Retinal pigment epithelial cell (primary cell): ENCODE measurements around the gene INPP5K.

Experiments
- DNase-seq: peaks from one replicate; pipeline ENCODE4 v3.0.0-alpha.2; 2010; ENCODE audit warnings: low read depth
- H3K4me3 ChIP-seq: 2 replicates; pipeline ENCODE4 v1.5.1; 2011; ENCODE audit warnings: mild to moderate bottlenecking, low read length, control low read depth, moderate library complexity
- TF ChIP-seq, protein P1 (sequence below): conservative IDR thresholded peaks from 2 replicates; pipeline ENCODE4 v1.5.1; 2011; ENCODE audit warnings: low read depth, low read length, control low read depth, inconsistent platforms

INPP5K gene

DNA sequence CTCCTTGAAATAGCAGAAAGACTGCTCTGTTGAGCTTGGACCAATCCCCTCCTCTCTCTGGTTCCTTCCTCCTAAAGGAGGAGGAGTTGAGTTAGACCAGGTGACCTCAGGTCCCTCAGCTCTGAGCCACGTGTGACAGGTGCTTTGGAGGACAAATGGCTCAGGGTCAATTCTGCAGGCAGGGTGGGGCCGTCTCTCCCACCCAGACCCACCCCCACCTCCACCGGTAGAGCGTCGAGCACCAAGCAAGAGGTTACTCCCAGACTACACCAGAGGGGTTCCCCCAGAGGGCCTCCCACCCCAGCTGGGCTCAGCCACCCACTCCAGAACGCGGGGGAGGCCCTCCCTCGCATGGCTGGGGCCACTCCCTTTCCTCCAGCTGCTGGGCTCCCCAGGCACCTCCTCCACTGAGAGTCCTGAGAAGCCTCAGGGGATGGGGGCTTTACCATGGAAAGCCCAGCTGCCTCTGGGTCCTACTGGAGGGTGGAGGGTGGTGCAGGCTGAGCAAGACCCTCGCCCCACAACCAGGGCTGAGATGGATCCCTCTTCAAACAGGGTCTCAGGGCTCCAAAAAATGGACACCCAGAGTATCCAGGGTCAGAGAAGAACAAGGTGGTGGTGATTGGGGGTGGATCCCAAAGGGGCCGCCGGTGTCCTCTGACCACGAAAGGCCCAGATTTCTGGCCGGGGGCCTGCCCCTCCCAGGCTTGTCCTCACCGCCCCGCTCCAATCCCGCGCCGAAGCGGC is 31.6 kb downstream of the INPP5K start:
- no peak for DNase-seq
- TF ChIP-seq, protein P1, sequence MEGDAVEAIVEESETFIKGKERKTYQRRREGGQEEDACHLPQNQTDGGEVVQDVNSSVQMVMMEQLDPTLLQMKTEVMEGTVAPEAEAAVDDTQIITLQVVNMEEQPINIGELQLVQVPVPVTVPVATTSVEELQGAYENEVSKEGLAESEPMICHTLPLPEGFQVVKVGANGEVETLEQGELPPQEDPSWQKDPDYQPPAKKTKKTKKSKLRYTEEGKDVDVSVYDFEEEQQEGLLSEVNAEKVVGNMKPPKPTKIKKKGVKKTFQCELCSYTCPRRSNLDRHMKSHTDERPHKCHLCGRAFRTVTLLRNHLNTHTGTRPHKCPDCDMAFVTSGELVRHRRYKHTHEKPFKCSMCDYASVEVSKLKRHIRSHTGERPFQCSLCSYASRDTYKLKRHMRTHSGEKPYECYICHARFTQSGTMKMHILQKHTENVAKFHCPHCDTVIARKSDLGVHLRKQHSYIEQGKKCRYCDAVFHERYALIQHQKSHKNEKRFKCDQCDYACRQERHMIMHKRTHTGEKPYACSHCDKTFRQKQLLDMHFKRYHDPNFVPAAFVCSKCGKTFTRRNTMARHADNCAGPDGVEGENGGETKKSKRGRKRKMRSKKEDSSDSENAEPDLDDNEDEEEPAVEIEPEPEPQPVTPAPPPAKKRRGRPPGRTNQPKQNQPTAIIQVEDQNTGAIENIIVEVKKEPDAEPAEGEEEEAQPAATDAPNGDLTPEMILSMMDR = peak; percentile 19
- peak overlapping the region; percentile 50 for H3K4me3 ChIP-seq

DNA sequence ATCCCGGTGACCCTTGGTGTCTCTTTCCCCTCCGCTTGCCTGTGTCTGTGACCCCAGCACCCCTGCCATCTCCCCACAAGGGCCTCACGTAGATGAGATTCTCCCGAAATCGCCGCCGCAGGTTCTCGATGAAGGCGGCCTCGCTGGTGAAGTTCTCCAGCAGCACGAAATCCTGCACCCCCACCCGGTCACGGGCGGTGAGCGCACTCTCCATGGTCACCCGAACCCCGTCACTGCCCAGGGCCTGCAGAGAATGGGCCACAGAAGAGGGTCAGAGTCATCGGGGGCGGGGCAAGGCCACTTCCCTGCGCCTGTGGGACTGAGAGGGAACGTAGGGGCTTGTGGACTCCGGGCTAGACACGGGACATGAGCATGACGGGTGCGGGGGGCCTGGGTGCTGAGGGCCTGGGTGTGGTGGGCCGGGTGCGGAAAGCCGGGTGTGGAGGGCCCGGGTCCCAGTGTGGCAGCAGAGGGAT is 32.3 kb downstream of the INPP5K start:
- DNase-seq = no peak
- H3K4me3 ChIP-seq = no peak overlapping the region
- TF ChIP-seq, protein P1 = no peak

DNA sequence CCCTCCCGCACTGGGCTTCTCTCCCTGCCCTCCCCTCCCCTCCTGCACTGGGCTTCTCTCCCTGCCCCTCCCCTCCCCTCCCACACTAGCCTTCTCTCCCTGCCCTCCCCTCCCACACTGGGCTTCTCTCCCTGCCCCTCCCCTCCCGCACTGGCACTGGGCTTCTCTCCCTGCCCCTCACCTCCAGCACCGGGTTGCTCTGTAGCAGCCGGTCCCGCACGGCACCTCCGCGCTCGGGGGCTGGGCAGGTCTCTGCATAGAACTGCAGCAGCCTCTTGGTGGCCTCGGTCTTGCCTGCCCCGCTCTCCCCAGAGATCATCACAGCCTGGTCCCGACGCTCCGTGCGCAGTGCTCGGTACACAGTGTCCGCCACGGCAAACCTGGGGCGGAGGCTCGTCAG is 33.7 kb downstream of the INPP5K start:
- TF ChIP-seq, protein P1 = no peak
- DNase-seq = no peak
- H3K4me3 ChIP-seq = no peak overlapping the region

DNA sequence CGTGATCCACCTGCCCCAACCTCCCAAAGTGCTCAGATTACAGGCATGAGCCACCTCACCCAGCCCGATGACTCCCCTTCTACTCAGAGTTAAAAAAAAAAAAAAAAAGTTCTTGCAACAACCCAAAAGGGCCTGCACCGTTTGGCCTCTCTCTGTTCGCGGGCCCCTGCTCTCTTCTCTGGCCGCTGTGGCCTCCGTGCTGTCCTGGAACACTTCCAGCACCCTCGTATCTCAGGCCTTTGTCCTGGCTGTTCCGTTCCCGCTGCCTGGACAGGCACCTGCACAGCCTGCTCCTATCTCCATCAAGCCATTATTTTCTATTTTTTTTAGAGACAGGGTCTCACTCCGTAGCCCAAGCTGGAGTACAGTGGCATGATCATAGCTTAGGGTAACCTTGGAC is 34.7 kb downstream of the INPP5K start:
- no peak overlapping the region for H3K4me3 ChIP-seq
- TF ChIP-seq, protein P1 = no peak
- DNase-seq = no peak

DNA sequence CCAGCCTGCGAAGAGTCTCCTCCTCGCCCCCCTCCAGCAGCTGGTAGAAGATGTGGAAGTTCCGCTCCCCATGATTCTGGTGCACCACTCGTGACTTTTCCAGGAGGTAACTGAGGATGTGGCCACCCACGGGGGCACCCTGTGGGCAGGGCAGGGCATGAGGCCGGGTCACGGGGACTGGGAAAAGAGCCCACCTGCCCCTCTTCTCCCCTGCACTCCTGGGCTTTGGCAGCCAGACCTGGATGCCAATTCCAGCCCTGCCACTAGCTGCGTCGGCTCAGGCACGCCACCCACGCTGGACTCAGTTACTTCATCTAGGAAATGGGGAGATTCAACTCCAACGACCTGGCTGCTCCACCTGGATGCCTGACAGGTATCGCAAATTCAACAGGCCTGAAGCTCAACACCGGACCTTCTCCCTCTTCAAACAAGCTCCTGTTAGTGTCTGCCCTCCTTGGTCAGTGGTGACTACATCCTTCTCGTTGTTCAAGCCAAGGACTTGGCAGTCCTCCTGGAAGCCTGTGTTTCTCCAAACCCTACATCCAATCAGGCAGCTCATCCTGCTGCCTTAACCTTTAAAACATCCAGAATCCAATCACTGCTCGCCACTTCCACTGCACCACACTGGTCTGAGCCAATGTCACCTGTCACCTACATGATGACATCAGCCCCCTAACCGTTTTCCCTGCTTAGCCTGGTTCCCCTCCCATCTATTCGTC is 35.5 kb downstream of the INPP5K start:
- H3K4me3 ChIP-seq = no peak overlapping the region
- TF ChIP-seq, protein P1 = no peak
- DNase-seq = no peak

DNA sequence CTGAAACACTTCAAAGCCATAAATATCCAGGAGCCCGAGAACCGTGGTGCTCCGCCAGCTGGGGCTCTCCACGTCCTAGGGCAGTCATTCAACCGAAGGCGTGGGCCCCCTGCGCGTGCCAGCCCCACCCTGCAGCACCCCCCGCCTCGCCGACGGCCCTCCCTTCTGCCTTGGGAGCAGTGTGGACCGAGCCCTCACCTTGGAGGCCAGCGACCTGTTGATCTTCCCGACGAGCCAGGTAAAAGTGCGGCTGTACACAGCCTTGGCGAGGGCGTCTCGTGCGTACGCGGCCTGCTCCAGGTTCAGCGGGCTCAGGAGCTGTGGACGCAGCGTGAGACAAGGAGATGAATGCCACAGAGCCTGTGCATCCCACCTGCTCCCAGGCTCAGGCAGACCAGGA is 38.0 kb downstream of the INPP5K start:
- no peak for DNase-seq
- TF ChIP-seq, protein P1 = no peak
- H3K4me3 ChIP-seq = no peak overlapping the region
